Measurements from ENCODE around the gene PAQR3. TPM values are rescaled to one million over a fixed set of nuclear protein-coding genes. Genes with fewer than 3 reads are reported as not detected.
"Not testable (repeated sequence)": the region's sequence is repeated elsewhere in the genome, so short reads cannot be mapped to it uniquely, and the experiment has no call there.

The PAQR3 gene
- total RNA-seq, 2 donors from 2014 or later: 3.0 to 3.9 TPM

DNA sequence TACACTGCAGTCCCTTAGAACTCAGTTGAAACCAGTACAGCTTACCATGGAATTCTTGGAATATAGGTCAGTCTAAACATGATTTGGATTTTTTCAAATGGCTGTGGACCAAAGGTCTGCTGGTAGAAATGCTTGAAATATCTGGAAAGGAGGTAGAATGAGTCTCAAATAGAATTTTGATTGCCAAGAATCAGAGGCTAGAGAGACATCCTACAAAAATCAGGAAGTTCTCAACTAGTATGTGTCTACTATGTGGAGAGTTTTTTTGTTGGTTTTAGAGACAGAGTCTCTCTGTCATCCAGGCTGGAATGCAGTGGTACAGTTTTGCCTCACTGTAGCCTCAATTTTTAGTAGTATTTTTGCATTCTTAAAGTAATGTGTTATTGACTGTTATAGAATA is 53.6 kb downstream of the PAQR3 start:
- no peaks in the 10 kb centered on the region for H3K27me3 ChIP-seq
- ATAC-seq: no peak
- H3K9me3 ChIP-seq: no peaks in the 10 kb centered on the region
- no peak for TF ChIP-seq POLR2A (IDR thresholded peaks at IDR 0.05)
- TF ChIP-seq, protein P1, sequence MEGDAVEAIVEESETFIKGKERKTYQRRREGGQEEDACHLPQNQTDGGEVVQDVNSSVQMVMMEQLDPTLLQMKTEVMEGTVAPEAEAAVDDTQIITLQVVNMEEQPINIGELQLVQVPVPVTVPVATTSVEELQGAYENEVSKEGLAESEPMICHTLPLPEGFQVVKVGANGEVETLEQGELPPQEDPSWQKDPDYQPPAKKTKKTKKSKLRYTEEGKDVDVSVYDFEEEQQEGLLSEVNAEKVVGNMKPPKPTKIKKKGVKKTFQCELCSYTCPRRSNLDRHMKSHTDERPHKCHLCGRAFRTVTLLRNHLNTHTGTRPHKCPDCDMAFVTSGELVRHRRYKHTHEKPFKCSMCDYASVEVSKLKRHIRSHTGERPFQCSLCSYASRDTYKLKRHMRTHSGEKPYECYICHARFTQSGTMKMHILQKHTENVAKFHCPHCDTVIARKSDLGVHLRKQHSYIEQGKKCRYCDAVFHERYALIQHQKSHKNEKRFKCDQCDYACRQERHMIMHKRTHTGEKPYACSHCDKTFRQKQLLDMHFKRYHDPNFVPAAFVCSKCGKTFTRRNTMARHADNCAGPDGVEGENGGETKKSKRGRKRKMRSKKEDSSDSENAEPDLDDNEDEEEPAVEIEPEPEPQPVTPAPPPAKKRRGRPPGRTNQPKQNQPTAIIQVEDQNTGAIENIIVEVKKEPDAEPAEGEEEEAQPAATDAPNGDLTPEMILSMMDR (IDR thresholded peaks at IDR 0.05): no peak
- no peaks in the 10 kb centered on the region for H3K4me1 ChIP-seq
- DNase-seq: no peak
- intact Hi-C loops (cut with DNase I): no loop called here
- H3K36me3 ChIP-seq (replicated peaks in 1 of 2; ENCODE audit: insufficient read depth in 1 of 2, low read depth in 2 of 2): peaks cover 0 to 4% of the 10 kb centered on the region in 2 donors
- H3K4me3 ChIP-seq: no peak overlapping the region
- no peak overlapping the region for H3K27ac ChIP-seq

DNA sequence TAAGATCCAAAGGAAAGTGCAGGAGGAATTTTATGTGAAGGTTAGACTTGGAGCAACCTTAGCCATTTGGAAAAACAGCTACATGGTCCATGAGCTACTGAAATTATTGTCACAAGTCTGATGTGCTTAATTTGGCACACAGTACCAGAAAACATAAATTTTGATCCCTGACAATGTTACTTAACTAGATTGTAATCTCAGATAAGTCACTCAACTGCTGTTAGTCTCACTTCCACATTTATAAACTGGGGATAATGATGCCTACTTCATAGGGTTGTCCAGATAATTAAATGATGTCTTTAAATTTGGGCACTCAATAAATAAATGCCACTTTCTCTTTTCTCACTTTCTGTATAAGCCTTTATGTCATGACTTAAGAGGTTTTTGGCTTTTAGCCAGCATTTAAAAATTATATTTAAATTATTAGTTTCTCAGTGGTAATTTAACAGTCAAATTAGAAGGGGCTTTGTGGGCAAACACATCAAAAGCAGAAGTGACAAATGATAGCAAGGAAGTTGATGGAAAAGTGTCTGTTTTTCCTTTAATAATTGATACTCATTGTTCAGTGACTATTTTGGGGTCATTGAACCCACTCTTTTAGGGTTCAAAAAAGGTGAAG is 58.3 kb downstream of the PAQR3 start:
- Histone ChIP-seq H3K9me3 (no peaks in the 10 kb centered on the region), H3K36me3 (replicated peaks in 1 of 2; ENCODE audit: insufficient read depth in 1 of 2, low read depth in 2 of 2) (peaks cover 0 to 4% of the 10 kb centered on the region in 2 donors), H3K4me3 (no peak overlapping the region), H3K4me1 (no peaks in the 10 kb centered on the region), H3K27me3 (no peaks in the 10 kb centered on the region), H3K27ac (no peak overlapping the region)
- ATAC-seq (no peak), DNase-seq (no peak)
- intact Hi-C loops (cut with DNase I): no loop called here
- TF ChIP-seq, protein P1 (IDR thresholded peaks at IDR 0.05): no peak
- no peak for TF ChIP-seq POLR2A (IDR thresholded peaks at IDR 0.05)

DNA sequence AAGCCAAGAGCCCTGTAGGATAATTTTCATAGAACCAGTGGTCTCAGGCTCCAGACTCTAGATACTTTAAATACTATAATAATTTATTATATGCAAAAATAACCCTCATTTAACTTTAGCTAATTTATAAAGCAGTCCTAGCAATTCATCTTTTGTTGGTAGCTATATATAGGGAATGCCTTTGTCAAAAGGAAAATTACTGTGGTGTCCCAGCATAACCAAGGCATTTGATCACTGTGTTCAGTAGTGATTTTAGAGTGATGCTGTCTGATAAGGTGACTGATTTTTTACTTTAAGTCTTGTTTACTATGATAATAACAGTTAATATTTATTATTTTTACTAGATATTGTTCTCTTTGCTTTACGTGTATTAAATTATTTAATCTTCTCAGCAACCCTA is 61.2 kb downstream of the PAQR3 start:
- Histone ChIP-seq H3K36me3 (replicated peaks in 1 of 2; ENCODE audit: insufficient read depth in 1 of 2, low read depth in 2 of 2) (peaks cover 0 to 10% of the 10 kb centered on the region in 2 donors), H3K27me3 (no peaks in the 10 kb centered on the region), H3K9me3 (no peaks in the 10 kb centered on the region), H3K27ac (no peak overlapping the region), H3K4me3 (no peak overlapping the region), H3K4me1 (no peaks in the 10 kb centered on the region)
- WGBS, 2 donors: 75 to 83% methylated on average over 1 of the region's 1 CpG
- no peak for TF ChIP-seq POLR2A (IDR thresholded peaks at IDR 0.05)
- TF ChIP-seq, protein P1 (IDR thresholded peaks at IDR 0.05): no peak
- ATAC-seq (no peak), DNase-seq (no peak)
- intact Hi-C loops (cut with DNase I): no loop called here

DNA sequence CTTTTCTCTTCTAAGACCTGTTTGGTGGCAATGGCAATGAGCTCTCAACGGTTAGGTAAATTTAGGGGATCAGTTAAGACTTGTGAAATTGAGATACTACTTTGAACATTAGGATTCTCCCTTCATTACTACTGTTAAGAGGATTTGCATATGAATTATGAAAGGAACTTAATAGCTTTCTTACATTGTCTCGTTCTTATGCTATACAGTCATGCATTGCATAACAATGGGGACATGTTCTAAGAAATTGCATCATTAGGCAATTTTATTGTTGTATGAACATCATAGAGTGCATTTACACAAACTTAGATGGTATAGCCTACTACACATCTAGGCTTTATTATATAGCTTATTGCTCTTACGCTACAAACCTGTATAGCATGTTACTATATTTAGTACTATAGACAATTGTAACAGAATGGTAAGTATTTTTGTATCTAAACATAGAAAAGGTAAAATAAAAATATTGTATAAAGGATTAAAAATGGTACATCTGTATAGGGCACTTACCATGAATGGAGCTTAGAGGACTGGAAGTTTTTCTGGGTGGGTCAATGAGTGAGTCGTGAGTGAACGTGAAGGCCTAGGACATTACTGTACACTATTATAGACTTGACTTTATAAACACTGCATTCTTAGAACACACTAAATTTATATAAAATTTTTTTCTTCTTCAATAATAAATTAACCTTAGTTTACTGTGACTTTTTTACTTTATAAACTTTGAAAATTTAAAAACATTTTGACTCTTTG is 62.5 kb downstream of the PAQR3 start:
- H3K27me3 ChIP-seq: no peaks in the 10 kb centered on the region
- H3K4me3 ChIP-seq: no peak overlapping the region
- WGBS, 2 donors: 85 to 90% methylated on average over 5 of the region's 5 CpGs
- H3K9me3 ChIP-seq: no peaks in the 10 kb centered on the region
- no peak overlapping the region for H3K27ac ChIP-seq
- no peaks in the 10 kb centered on the region for H3K4me1 ChIP-seq
- DNase-seq: no peak
- intact Hi-C loops (cut with DNase I): no loop called here
- H3K36me3 ChIP-seq (replicated peaks in 1 of 2; ENCODE audit: insufficient read depth in 1 of 2, low read depth in 2 of 2): peaks cover 0 to 15% of the 10 kb centered on the region in 2 donors
- no peak for ATAC-seq
- TF ChIP-seq, protein P1 (IDR thresholded peaks at IDR 0.05): no peak

DNA sequence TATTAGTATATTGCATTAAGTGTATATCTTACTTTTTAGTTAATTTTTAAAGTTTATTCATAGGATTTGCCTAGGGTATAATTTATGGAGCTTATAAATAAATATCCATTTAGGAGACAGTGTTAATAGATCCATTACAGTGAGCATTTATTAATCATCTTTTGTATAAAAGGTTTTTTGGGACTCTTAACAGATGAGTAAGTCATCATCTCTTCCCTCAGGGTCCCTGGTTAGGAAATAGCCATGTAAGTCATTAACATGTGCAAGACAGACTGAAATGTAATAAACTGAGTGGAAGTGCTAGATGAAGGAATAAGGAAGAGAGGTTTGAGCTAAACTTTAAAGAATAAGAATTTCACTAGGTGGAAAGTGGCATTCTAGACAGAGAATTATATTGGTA is 69.2 kb downstream of the PAQR3 start:
- peaks cover 0 to 16% of the 10 kb centered on the region in 2 donors for H3K36me3 ChIP-seq (replicated peaks in 1 of 2; ENCODE audit: insufficient read depth in 1 of 2, low read depth in 2 of 2)
- DNase-seq: no peak
- H3K4me3 ChIP-seq: no peak overlapping the region
- no peaks in the 10 kb centered on the region for H3K9me3 ChIP-seq
- no peaks in the 10 kb centered on the region for H3K27me3 ChIP-seq
- H3K27ac ChIP-seq: no peak overlapping the region
- ATAC-seq: no peak
- no peaks in the 10 kb centered on the region for H3K4me1 ChIP-seq
- TF ChIP-seq, protein P1 (IDR thresholded peaks at IDR 0.05): no peak
- no peak for TF ChIP-seq POLR2A (IDR thresholded peaks at IDR 0.05)
- intact Hi-C loops (cut with DNase I): no loop called here

DNA sequence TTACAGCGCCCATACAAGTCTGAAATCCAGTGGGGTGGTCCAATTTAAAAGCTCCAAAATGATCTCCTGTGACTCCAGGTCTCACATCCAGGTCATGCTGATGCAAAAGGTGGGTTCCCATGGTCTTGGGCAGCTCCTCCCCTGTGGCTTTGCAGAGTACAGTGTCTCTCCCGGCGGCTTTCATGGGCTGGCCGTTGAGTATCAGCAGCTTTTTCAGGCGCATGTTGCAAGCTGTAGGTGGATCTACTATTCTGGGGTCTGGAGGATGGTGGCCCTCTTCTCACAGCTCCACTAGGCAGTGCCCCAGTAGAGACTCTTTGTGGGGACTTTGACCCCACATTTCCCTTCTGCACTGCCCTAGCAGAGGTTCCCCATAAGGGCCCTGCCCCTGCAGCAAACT is 70.5 kb downstream of the PAQR3 start:
- ATAC-seq, DNase-seq, H3K4me1 ChIP-seq, H3K27me3 ChIP-seq, H3K27ac ChIP-seq, H3K9me3 ChIP-seq, H3K4me3 ChIP-seq: not testable (repeated sequence)
- H3K36me3 ChIP-seq (replicated peaks in 1 of 2; ENCODE audit: insufficient read depth in 1 of 2, low read depth in 2 of 2): peaks cover 0 to 15% of the 10 kb centered on the region in 2 donors
- 91 to 94% methylated on average over 5 of the region's 5 CpGs for WGBS, 2 donors
- intact Hi-C loops (cut with DNase I): loop anchor here (10.0 kb wide), 1 partner anchor 254 kb away; no protein-coding TSS in a partner anchor
